Measurements from ENCODE around the gene PRF1. TPM values are rescaled to one million over a fixed set of nuclear protein-coding genes. Genes with fewer than 3 reads are reported as not detected.
"Not testable (repeated sequence)": the region's sequence is repeated elsewhere in the genome, so short reads cannot be mapped to it uniquely, and the experiment has no call there.

Gene PRF1
- total RNA-seq, 1 donor from 2014 or later: not detected

DNA sequence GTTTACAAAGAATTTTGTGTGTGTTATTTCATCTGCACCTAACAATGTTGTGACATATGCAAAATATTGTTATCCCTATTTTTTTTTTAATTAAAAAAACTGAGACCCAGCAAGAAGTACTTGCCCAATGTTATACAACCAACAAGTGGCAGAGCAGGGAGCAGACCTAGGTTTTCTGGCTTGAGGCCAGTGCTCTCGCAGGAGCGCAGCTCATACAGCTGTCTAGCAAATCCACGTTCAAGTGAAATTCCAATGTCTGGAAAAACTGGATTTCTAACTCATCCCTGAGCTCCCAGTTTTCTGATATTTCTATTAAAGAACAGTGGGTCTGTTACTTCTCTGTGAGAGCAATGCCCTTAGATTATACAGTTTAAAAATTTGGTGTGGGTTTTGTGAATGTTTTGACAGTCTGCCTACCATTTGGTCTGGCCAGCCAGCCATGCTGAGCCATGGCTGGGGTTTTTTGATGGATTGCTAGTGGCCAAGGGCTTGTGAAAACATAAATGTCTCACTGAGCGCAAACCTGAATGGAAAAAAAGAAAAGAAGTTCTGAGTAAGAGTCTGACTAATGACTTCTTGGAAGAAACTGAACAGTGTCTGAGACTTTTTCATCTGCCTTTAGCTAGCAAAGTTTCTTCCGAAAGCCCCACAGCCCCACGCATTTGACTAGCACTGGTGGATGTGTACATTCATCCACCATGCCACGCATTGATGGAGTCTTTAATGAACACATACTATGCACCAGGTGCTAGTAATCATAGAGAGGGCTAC, 15.4 kb upstream of the PRF1 start:
- DNase-seq (ENCODE audit: low read depth in 2 of 2): no peak

DNA sequence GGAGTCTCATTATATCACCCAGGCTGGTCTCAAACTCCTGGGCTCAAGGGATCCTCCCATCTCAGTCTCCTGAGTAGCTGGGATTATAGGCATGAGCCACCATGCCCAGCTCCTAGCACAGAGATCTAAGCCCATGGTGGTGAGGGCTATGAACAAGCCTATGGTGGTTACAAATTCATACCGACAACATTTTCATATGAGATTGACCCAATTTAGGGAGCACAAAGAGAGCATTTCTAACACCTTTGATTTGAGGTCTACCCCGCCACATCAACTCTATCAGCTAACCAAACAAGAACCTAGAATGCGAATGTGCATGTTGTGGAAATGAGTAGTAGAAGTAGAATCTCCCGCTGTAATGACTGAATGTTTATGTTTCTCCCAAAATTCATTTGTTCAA, 14.2 kb upstream of the PRF1 start:
- no peak for DNase-seq (ENCODE audit: low read depth in 2 of 2)

DNA sequence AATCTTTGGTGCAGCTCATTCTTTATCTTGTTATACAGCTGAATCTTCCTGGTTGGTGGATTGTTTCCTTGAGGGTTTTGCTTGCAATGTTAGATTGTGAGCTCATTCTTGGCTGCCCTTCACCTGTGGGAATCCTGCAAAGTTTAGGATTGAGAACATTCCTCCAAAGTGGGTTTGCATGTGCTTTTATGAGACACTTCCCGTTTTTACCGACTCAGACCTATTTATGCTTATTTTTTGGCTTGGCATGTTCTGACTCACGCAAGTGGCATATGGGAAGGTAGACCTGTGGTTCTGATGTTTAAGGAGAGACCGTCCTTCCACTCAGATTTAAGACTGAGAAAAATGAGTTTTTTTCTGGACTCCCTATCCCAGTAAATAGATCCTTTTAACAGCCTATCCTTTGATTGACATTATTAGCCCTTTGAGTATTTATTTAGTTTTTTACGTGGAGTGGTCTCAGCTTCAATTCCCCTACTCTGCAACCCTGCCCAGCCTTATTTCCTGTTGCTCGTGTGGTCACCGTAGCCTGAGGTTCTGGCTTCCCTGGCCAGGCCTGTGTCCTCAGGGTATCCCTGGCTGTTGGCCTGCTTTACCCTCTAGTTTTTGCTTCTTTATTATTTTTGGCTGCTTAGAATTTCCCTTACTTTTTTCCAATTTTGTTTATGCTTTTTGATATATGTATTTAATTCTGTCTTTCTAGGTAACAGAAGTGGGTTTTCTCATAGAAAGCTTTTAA, 13.4 kb upstream of the PRF1 start:
- peak in 1 of 2 donors; percentile 12 for DNase-seq (ENCODE audit: low read depth in 2 of 2)

DNA sequence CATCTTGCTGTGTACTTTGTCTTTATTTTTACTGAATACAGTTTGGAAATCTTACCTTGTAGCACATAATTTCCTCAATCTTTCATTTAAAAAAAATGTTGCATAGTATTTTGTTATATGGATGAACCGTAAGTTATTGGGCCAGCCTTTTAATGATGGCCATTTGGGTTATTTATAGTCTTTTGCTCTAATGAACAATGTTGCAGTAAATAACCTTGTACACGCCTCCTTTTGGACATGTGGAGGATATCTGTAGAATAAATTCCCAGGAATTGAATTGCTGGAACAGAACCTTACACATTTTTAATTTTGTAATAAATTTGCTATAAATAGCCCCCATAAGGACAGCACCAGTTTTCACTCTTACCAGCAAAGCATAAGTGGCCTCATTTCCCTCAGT, 12.7 kb upstream of the PRF1 start:
- no peak for DNase-seq (ENCODE audit: low read depth in 2 of 2)

DNA sequence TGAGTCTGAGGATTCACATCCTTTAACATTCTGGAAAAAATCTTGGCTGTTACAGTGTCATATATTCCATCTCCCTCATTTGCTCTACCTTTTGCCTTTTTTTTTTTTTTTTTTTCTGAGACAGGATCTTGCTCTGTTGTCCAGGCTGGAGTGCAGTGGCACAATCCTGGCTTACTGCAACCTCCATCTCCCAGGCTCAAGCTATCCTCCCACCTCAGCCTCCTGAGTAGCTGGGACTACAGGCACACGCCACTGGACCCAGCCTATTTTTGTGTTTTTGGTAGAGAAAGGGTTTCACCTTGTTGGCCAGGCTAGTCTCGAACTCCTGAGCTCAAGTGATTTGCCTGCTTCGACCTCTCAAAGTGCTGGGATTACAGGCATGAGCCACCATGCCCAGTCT, 11.8 kb upstream of the PRF1 start:
- DNase-seq (ENCODE audit: low read depth in 2 of 2): not testable (repeated sequence)

DNA sequence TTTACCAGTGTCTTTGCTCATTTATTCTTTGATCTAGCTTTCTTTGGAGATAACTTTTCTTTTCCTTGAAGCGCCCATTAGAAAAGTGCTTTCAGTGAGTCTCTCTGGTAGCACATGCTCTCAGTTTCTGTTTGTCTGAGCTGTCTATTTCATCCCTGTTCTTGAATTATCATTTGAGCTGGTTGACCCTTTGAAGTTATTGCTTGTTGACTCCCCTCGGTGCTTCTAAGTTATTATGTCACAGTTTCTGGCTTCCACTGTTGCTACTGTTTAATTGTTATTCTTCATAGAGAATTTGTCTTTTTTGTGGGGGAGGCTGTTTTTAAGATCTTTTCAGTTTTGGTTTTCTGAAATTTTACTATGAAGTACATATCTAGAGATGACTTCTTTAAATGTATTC, 11.4 kb upstream of the PRF1 start:
- no peak for DNase-seq (ENCODE audit: low read depth in 2 of 2)

DNA sequence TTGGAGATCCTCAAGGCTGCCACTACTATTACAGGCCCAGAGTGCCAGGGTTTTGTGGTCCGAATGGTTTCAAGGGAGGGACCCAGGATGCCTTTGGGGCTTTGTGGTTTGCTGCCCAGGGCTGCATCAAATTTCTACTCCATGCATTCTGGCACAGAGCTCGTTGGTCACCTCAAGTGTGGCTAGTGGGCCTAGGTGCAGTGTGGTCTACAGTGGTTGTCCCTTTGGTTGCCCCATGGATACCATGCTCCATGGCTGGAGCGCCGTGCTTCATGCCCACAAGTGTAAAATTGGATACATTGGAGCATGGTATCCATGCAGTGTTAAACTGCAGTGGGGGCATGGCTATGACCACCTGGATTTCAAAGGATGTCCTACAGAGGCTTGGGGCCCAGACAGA, 5.4 kb upstream of the PRF1 start:
- DNase-seq (ENCODE audit: low read depth in 2 of 2): no peak

DNA sequence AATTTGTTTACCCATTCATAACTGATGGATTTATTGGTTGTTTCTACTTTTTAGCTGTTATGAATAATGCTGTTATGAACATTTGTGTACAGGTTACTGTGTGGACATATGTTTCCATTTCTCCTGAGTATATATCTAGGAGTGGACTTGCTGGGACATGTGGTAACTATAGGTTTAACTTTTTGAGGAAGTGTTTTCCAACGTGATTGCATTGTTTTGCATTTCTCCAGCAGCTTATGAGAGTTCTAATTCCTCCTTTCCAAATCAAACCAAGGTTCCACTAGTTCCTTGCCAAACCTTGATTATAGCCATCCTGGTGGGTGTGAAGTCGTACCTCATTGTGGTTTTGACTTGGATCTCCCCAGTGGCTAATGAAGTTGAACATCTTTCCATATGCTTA, 2.6 kb upstream of the PRF1 start:
- no peak for DNase-seq (ENCODE audit: low read depth in 2 of 2)

DNA sequence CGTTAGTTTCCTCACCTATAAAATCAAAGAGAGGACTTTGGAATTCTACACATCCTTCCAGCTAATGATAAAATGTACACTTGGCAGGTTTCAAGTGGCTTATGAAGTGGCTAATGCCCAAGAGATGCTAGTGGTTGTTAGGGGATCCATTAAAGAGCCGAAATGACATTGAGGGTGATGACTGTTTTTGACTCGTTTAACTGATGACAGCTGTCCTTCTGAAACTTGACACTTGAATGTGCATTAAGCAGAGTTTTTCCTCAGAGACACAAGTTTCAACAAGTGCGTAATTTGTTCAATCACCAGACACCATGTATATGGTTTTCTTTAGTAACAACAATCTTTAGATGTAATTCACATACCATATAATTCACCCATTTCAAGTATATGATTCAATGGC, 1.6 kb upstream of the PRF1 start:
- DNase-seq (ENCODE audit: low read depth in 2 of 2): no peak

DNA sequence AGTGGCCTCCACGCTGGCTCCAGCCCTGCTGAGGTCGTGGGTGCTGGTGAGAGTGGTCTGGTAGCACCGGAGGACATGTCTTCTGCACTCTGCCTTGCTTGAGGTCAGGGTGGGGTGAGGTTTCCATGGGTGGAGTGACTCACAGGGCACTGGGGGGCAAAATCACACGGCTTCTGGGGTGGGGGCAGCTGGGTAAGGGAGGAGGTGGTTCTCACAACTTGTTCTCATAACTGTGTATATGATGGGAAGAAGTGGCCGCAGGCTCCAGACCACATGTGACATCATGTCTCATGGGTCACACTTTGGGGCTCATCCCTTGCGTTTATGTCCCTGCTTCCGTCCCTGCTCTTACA, 884 bp upstream of the PRF1 start:
- DNase-seq (ENCODE audit: low read depth in 2 of 2): no peak

DNA sequence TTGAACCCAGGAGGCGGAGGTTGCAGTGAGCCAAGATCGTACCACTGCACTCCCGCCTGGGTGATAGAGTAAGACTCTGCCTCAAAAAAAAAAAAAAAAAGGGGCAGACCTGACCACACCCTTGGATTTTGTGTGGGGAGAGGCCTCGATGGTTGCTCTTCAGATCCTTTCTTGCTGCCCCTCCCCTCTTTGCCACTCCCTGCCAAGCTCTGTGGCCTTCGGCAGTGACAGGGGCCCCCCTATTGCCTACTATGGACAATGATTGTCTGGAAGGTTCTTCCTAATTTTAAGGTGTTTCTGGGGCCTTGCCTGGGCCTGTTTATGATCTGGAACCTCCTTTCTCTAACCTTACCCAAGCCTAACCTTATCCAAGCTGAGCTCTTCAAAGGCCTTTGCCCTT, 795 bp downstream of the PRF1 start:
- no peak for DNase-seq (ENCODE audit: low read depth in 2 of 2)

DNA sequence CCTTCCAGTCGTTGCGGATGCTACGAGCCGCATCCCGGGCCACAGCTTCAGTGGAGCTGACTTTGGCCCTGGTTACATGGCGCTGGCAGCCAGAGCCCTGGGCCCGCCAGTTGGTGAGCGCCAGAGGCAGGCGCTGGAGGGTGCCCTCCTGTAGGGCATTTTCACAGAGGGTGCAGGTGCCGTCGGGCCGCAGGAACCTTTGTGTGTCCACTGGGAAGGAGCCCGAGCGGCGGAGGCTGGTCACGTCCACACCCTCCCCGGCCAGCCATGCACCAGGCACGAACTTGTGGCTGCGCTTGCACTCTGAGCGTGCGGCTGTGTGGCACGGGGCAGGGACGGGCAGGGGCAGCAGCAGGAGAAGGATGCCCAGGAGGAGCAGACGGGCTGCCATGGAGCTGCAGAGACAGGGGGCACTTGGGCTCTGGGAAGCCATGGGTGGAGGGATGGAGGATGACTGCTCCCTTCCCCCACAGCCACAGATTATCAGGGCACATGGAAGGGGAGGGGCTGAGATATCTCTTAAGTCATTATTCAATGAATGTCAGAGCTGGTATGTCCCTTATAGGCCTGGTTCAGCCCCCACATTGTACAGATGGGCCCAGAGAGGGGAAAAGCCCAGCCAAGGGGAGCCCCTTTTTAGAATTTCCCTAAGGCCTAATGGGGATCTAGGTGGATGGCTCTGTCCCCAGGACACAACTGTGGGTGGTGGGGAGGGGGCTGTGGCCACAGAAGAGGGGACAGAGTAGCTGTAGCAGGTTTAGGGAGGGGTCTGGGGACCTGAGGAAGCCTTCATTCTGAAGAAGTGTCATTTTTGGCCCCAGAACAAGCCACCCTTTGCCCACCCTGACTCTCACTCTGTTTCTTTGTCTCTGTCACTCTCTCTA, 1.8 kb downstream of the PRF1 start:
- no peak for DNase-seq (ENCODE audit: low read depth in 2 of 2)

DNA sequence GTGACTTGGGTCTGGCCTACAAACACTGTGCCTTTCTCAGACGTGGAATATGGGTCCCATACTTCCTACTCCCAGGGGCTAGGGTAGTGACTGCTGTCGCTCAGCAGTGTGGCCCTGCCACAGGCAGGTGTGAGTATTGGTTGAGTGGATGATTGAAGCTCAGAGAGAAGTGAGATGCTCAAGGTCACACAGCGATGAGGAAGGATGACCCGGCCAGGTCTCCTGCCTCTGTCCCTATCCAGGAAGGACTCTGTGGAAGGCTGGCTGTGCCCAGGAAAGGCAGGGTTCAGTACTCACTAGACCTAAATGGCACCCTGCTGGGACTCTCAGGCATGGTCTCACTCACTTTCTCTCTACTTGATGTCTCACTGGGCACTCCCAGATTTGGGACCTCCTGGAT, 2.8 kb downstream of the PRF1 start:
- no peak for DNase-seq (ENCODE audit: low read depth in 2 of 2)

DNA sequence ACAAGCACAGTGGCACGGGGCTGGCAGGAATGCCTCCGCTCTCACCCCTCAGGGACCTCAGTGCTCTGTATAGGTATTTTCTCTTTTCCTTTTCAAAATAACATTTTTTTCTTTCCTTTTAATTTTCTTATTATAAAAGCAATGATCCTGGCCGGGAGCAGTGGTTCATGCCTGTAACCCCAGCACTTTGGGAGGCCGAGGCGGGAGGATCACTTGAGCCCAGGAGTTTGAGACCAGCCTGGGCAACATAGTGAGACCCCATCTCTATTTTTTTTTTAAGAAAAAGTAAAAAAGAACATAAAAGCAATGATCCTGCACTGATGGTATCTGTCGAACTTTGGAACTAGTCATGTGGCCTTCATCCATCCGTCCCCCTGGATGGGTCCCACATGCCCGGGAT, 3.2 kb downstream of the PRF1 start:
- DNase-seq (ENCODE audit: low read depth in 2 of 2): no peak

DNA sequence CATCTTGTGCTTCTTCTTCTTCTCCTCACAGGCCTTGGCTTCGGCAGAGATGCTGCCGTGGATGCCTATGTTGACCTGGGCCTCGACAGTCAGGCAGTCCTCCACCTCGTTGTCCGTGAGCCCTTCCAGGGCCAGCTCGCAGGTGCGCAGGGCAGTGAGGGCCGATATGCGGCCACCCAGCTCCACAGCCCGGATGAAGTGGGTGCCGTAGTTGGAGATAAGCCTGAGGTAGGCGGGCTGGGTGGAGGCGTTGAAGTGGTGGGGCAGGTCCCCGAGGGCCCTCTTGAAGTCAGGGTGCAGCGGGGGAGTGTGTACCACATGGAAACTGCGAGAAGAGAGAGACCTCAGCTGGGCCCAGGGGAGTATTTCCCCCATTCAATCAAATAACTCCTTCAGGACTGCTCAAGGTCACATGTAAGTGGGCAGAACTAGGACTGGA, 3.7 kb downstream of the PRF1 start:
- DNase-seq (ENCODE audit: low read depth in 2 of 2): no peak

DNA sequence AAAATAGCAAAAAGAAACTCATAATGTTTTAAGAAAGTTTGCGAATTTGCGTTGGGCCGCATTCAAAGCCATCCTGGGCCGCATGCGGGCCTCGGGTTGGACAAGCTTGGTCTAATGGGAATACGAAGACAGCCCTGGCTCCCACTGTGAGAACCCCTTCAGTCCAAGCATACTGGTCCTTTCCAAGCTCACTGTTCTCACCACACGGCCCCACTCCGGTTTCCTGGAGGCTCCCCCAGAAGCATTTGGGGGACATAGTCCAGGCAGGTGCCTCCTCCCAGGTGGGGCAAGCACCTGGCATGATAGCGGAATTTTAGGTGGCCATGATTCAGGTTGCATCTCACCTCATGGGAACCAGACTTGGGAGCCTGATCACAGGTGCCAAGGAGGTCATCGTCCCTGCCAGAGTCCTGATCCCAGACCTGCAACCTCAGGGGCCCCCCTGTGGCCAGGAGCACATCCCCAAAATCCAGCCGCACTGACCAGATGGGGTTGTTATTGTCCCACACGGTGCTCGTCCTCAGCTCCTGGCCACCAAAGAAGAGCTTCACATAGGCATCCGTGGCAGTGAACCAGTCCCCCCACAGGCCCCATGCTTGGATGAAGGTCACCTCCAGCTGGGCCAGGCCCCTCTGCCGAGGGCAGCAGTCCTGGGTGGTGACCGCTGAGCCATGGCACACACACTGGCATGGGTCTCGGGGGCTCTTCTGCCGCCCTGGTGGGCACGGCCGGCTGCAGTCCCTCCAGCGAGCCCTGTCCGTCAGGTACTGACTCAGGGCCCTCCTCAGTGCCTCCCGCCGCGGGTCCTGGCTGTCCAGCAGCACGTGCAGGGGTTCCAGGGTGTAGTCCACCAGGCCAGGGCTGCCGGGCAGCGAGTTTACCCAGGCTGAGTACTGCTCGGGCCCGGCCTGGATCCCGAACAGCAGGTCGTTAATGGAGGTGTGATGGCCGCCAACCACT, 4.4 kb downstream of the PRF1 start:
- DNase-seq (ENCODE audit: low read depth in 2 of 2): no peak

DNA sequence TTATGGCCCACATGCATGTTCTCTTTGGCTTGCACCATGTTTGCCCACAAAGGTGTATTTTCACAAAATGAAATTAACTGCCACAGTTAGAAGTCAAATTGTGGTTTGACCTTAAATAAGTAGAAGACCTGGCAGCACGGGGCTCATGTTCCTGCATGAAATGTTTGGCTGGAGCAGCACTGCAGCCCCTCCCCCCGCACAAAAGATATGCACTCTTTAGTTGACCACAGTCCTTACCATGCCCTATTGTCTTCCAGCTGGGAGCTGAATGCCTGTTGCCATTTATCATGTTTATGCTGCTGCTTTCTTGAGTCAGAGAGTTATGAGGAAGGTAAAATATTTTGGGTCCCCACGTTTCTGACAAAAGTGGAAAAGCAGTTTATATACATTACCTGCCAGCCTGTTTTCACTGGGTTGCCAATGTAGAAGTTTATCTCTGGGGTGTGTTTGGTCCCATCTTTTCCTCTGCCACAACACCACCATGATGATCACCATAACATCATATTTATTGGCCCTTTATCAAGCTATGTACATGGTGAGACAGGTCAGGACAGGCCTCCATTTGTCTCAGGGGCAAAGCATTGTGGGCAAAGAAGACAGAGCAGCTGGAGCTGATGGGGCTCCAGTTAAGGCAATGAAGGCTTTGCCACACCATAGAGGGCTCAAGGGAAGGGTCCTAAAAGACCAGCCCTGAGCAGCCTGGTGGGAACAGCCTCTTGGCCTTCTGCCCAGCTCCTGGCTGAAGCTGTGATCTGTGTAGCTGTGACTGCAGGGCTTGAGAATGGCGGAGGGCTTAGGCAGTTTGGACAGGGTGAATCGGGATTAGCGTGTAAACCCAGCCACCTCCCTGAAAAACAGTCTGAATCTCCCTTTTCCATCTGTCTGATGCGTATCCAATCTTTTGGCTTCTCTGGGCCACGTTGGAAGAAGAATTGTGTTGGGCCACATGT, 5.4 kb downstream of the PRF1 start:
- no peak for DNase-seq (ENCODE audit: low read depth in 2 of 2)

DNA sequence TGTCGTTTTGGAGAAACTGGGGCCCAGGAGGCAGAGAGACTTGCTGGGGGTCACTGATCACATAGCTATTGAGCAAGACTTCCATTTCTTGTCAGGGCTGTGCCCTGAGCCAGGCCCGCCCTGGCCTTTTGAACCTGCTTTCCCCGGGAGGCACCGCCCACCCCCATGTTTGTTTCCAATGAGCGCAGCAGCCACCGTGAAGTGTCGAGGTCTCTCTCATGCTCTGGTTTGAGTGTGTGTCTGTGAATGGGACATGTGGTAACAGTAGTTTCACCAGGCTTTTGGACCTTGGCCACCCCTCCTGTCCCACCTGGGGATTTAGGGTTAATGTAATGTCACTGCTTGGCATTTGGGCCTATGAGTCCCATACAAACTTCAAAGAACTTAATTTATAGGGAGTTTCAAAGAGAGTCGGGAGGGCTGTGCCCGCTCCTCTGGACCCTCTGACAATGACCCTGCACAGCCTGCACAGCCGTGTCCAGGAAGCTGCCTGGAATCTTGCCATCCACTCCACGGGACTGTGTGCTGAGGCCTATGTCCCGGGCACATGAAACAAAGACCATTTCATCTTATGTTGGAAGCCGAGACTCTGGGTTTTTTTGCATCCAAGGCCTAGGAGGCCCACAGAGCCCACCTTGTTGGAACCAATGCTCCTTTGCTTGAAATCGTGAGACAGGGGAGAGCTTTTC, 6.3 kb downstream of the PRF1 start:
- no peak for DNase-seq (ENCODE audit: low read depth in 2 of 2)

DNA sequence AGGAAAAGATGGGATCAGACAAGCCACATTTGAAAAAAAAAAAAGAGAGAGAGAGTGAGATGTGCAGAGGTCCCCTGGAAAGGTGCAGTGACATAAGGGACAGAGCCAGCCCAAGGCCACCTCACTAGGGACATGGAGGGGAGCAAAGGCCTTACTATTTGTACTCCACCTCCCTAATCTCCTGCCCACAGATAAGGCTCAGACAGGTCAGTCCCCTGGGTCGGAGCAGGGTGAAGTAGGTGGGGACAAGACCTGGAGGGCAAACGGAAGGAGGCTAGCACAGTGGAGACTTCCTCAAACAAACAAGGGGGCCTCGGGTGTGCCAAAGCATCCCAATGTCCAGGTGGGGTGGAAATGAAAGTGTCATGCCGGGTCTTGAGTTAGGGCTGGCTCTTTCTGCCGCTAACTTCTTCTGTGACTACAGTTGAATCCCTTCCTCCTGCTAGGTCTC, 7.0 kb downstream of the PRF1 start:
- no peak for DNase-seq (ENCODE audit: low read depth in 2 of 2)

Data from dermis microvascular lymphatic vessel endothelial cell (primary cell).